Suprapubic skin (tissue), 3 donors: Measurements from ENCODE around the gene GET3.

Experiments
- EP300 ChIP-seq: sonication (generic); formaldehyde crosslinking; IDR thresholded peaks from one replicate; pipeline ENCODE4 v1.6.1; 2017; ENCODE audit warnings: antibody characterized with exemption
- TF ChIP-seq, protein P1 (sequence below), 2 donors: fragments of 200-600 bp in 1 of 2; fragments of 450-650 bp in 1 of 2; sonication (generic) in 1 of 2; IDR thresholded peaks; one replicate each; pipeline ENCODE4 v1.5.1; 2016 to 2019; ENCODE audit warnings: antibody characterized with exemption in 2 of 2, mild to moderate bottlenecking in 1 of 2, moderate library complexity in 1 of 2

DNA sequence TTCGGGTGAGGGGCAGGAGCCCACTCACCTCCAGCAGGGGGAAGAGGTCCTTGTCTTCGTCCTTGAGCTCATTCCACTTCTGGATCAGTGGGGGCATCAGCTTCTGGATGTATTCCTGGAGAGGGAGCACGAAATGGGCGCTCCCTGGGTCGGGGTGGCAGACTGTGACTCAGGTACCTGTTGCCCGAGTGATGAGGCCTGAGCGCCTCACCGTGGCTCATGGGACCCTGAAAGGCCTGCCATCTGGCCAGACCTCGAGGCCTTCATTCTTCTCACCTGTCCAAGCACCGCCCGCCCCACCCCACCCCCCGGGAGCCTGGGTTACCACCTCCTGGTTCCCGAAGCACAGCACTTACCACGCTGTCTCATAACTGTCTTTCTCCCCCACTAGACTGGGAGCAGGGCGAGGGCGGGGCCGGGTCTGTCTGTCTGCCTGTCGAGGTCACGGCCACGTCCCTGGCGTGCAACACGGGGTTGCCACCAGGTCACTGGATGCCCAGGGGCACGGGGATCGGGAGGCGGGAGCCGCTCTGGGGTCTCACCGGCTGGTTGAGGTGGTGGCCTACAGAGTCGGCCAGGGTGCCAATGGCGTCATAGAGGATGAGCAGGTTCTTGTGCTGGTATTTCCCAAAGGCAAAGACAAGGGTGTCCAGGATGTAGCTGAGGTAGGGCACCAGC is 31.5 kb upstream of the GET3 start:
- TF ChIP-seq, protein P1, sequence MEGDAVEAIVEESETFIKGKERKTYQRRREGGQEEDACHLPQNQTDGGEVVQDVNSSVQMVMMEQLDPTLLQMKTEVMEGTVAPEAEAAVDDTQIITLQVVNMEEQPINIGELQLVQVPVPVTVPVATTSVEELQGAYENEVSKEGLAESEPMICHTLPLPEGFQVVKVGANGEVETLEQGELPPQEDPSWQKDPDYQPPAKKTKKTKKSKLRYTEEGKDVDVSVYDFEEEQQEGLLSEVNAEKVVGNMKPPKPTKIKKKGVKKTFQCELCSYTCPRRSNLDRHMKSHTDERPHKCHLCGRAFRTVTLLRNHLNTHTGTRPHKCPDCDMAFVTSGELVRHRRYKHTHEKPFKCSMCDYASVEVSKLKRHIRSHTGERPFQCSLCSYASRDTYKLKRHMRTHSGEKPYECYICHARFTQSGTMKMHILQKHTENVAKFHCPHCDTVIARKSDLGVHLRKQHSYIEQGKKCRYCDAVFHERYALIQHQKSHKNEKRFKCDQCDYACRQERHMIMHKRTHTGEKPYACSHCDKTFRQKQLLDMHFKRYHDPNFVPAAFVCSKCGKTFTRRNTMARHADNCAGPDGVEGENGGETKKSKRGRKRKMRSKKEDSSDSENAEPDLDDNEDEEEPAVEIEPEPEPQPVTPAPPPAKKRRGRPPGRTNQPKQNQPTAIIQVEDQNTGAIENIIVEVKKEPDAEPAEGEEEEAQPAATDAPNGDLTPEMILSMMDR (IDR thresholded peaks at IDR 0.05) = no peak
- TF ChIP-seq EP300 = no peak
